HG03439 (cell line): ENCODE results near the gene ZNF14.
"Not testable (repeated sequence)": the region's sequence is repeated elsewhere in the genome, so short reads cannot be mapped to it uniquely, and the experiment has no call there.

ENCODE experiments used
- ATAC-seq: cut with Tn5 transposase; IDR thresholded peaks from one replicate; pipeline ENCODE4 v1.9.1; 2021; ENCODE audit warnings: mild to moderate bottlenecking, moderate library complexity; ENCODE audit not compliant: unreplicated experiment

ZNF14 gene

DNA sequence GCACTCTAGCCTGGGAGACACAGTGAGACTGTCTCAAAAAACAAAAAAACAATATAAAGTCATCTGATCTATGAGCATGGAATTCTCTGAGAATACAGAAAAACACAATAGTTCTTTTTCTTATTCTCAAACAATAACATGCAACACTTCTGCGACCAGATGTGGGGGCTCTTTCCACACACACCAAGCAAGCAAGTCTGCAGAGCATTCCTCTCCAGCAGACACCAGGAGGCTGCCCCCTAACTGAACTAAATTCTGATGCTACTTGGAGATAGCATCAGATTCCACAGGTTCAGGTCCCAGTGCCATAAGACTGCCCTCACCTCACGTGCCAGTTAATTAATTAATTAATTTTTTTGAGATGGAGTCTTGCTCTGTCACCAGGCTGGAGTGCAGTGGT is 36.5 kb downstream of the ZNF14 start:
- ATAC-seq, result no peak

- ATAC-seq, result no peak
Measured at GRCh38 chr19:19691683-19692082, 41.2 kb downstream of the ZNF14 start.

DNA sequence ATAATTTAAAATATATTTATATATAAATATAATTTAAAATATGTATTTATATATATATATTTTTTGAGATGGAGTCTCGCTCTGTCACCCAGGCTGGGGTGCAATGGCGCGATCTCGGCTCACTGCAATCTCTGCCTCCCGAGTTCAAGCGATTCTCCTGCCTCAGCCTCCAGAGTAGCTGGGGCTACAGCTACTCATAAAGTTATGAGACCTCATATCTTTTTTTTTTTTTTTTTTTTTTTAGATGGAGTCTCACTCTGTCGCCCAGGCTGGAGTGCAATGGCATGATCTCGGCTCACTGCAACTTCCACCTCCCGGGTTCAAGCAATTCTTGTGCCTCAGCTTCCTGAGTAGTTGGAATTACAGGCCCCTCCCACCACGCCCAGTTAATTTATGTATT is 43.9 kb downstream of the ZNF14 start:
- not testable (repeated sequence) for ATAC-seq

DNA sequence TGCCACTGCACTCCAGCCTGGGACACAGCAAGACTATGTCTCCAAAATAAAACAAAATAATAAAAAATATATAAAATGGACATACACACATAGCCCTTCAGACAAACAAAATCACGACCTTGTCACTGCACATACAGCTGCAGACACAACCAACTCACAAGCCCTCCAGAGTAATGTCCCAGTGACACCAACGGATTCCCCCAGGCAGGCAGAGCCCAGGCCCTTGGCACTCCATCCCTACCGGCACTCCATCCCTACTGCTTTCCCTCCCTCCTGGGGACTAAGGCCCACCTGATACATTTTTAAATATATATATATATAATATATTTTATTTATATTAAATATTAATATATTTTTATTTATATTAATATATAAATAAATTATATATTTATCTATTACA is 45.8 kb downstream of the ZNF14 start:
- no peak for ATAC-seq

DNA sequence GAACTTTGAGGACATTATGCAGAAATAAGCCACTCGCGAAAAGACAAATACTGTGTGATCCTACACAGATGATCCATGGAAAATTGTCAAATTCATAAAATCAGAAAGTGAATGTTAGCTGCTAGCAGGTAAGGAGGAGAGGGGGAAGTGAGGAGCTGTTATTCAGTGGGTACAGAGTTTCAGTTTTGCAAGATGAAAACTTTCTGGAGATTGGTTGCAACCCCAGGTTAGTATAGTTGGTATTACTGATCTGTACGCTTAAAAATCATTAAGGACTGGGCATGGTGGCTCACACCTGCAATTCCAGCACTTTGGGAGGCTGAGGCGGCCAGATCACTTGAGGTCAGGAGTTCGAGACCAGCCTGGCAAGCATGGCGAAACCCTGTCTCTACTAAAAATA is 46.3 kb downstream of the ZNF14 start:
- ATAC-seq, result no peak

DNA sequence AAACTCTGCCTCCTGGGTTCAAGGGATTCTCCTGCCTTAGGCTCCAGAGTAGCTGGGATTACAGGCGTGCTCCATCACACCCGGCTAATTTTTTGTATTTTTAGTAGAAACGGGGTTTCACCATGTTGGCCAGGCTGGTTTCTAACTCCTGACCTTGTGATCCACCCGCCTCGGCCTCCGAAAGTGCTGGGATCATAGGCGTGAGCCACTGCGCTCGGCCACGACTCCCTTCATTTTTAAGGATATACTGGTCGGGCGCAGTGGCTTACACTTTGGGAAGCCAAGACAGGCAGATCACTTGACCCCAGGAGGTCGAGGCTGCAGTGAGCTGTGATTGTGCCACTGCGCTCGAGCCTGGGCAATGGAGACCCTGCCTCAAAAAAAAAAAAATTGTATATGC is 46.8 kb downstream of the ZNF14 start:
- ATAC-seq, result not testable (repeated sequence)

- ATAC-seq, result no peak
Measured at GRCh38 chr19:19679176-19680073, 53.5 kb downstream of the ZNF14 start.

- no peak for ATAC-seq
Measured at GRCh38 chr19:19677579-19677978, 55.3 kb downstream of the ZNF14 start.

DNA sequence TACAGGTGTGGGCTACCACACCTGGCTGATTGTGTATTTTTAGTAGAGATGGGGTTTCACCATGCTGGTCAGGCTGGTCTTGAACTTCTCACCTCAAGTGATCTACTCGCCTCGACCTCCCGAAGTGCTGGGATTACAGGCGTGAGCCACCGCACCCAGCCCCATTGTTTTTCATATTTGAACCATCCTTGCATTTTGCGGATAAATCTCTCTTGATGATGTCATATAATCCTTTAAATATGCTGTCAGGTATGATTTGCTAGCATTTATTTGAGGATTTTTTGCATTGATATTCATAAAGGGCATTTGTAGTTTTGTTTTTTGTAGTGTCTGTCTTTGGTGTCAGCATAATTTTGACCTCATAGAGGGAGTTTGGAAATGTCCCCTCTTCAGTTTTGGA is 58.6 kb downstream of the ZNF14 start:
- ATAC-seq, result no peak

DNA sequence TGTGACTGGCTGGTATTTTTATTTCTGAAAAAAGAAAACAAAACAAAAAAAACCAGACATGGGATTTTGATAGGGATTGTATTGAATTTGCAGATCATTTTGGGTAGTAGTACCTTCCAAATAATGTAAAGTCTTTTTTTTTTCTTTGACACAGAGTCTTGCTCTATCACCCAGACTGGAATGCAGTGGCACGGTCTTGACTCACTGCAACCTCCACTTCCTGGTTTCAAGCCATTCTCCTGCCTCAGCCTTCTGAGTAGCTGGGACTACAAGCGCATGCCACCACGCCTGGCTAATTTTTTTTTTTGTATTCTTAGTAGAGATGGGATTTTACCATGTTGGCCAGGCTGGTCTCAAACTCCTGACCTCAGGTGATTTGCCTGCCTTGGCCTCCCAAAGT is 60.1 kb downstream of the ZNF14 start:
- no peak for ATAC-seq

DNA sequence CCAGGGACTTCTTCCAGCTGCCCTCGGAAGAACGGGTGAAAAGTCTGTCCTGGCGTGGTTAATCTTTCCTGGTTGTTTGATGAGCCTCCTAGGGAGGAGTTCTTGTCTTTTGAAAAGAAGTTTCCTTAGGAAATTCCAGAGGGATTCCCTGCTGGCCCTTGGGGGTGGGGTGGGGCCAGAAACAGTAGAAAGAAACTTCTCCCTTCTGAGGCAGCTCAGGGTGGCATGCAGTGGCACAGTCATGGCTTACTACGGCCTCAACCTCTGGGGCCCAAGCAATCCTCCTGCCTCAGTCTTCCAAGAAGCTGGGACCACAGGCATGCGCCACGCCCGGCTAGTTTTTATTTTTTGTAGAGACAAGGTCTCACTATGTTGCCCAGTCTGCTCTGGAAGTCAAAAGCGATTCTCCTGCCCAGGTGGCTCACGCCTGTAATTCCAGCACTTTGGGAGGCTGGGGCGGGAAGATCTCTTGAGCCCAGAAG is 62.8 kb downstream of the ZNF14 start:
- no peak for ATAC-seq

GRCh38 chr19:19668230-19669012 is 64.5 kb downstream of the ZNF14 start, which contains the start of gene ZNF101:
Gene ZNF101 (plus strand): TSS chr19:19668839. CDS start chr19:19668964, 125 bp downstream.
- peak; percentile 69 for ATAC-seq

DNA sequence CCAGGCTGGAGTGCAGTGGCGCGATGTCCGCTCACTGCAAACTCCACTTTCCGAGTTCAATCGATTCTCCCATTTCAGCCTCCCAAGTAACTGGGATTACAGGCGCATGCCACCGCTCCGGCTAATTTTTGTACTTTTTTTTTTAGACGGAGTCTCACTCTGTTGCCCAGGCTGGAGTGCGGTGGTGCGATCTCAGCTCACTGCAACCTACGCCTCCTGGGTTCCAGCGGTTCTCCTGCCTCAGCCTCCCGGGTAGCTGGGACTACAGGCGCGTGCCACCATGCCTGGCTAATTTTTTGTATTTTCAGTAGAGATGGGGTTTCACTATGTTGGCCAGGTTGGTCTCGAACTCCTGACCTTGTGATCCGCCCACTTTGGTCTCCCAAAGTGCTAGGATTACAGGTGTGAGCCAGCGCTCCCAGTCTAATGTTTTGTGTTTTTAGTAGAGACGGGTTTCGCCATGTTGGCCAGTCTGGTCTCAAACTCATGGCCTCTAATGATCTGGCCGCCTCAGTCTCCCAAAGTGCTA is 67.4 kb downstream of the ZNF14 start:
- ATAC-seq, result not testable (repeated sequence)

DNA sequence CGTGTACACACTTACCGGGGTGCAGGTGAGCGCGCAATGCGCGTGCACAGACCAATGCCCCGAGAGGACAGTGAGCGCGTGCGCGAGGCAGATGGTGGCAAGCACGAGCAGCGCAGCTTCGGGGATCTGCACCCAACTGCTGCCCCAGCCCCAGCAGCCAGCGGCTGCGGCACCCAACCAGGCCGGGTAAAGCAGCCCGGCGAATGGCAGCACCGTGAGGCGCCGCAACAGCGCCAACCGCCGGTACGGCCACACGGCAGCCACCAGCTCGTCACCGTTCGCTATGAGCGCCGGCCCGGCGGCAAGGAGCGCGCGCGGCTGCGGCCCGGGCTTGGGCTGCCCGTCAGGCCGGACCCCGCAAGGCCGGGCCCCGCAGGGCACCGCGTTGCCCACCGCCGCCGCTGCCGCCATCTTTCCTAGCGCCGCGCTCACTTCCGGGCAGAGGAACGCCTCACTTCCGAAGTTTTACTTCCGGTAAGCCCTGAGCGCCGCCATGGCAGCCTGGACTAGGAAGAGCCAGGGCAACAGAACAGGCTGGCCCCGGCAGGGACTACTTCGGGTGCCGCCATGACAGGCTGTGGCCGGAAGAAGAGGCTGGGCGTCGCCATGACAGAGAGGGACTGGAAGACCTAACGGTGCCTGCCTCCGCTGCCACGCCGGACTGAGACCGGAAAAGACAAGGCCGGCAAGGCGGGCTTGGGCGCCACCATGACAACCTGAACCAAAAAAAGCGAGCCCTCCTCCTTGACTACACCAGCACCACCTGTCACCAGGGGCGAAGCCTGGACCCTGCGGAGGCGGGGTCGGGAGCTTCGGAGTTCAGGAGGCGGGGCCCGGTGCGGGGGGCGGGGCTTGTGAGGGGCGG is 69.4 kb downstream of the ZNF14 start, which contains the start of gene ATP13A1:
TSS of gene ATP13A1 (minus strand) at position 421 of the 865 bp plus-strand sequence. CDS start at position 411, 10 bp downstream.
- peak; percentile 57 for ATAC-seq

- no peak for ATAC-seq
Measured at GRCh38 chr19:19662871-19663255, 70.0 kb downstream of the ZNF14 start.

GRCh38 chr19:19662344-19662743 is 70.6 kb downstream of the ZNF14 start:
- ATAC-seq, result no peak

- ATAC-seq, result peak; percentile 35
Measured at GRCh38 chr19:19661675-19662251, 71.1 kb downstream of the ZNF14 start.

- no peak for ATAC-seq
Measured at GRCh38 chr19:19661141-19661674, 71.7 kb downstream of the ZNF14 start.
